Uterus (tissue), 4 donors: Measurements from ENCODE around the gene TLN1. TPM values are rescaled to one million over a fixed set of nuclear protein-coding genes. Genes with fewer than 3 reads are reported as not detected.
A peak's percentile ranks its signal among the peaks of the same experiment; 100 is the strongest.

Experiments used
- DNase-seq, 2 donors: peaks; one replicate each; pipeline ENCODE4 v3.0.0-alpha.2; 2019 to 2020
- H3K27ac ChIP-seq, 2 donors: fragments of 200-600 bp; sonication (generic); 1 replicate in 1 of 2; 2 replicates in 1 of 2; pipeline ENCODE4 v1.5.1; 2016 to 2018
- H3K27me3 ChIP-seq, 2 donors: fragments of 200-600 bp; sonication (generic); one replicate each; pipeline ENCODE4 v1.5.1; 2018 to 2019; ENCODE audit warnings: control low read depth in 1 of 2
- H3K36me3 ChIP-seq, 2 donors: fragments of 200-600 bp; sonication (generic); one replicate each; pipeline ENCODE4 v1.5.1; 2019; ENCODE audit warnings: control low read depth in 1 of 2
- H3K4me1 ChIP-seq, 2 donors: fragments of 200-600 bp; sonication (generic); one replicate each; pipeline ENCODE4 v1.5.1; 2018 to 2019; ENCODE audit warnings: control low read depth in 1 of 2
- H3K4me3 ChIP-seq, 2 donors: fragments of 200-600 bp; sonication (generic); 1 replicate in 1 of 2; 2 replicates in 1 of 2; pipeline ENCODE4 v1.5.1; 2018 to 2019; ENCODE audit warnings: mild to moderate bottlenecking in 1 of 2
- H3K9me3 ChIP-seq, 2 donors: fragments of 200-600 bp; sonication (generic); one replicate each; pipeline ENCODE4 v1.5.1; 2019; ENCODE audit warnings: control low read depth in 1 of 2
- POLR2A ChIP-seq, 2 donors: fragments of 450-650 bp; IDR thresholded peaks; one replicate each; pipeline ENCODE4 v1.6.1; 2016; ENCODE audit warnings: antibody characterized with exemption in 2 of 2, mild to moderate bottlenecking in 1 of 2, moderate library complexity in 1 of 2
- intact Hi-C: fragments of 100-400 bp; cut with DNase I; formaldehyde crosslinking; loops from one replicate; pipeline ENCODE4 v1.15.1; 2023; ENCODE audit warnings: low total_unique reads
- total RNA-seq, 4 donors: library from RNA; depleted of rRNA in 3 of 4; stranded (reverse); fragments of >200 nt in 3 of 4; gene quantifications; one replicate each; pipeline versions ENCODE4 v1.1.0 to v1.2.4, GENCODE V29; 2014 to 2023
- TF ChIP-seq, protein P1 (sequence below), 4 experiments: fragments of 200-600 bp in 2 of 4; fragments of 450-650 bp in 2 of 4; sonication (generic) in 2 of 4; IDR thresholded peaks; one replicate each; pipeline ENCODE4 v1.5.1; 2016 to 2019; ENCODE audit warnings: antibody characterized with exemption in 4 of 4, mild to moderate bottlenecking in 2 of 4, moderate library complexity in 1 of 4
- donor health status: DM: yes; HTN: yes; CAD: no.

The TLN1 gene
- total RNA-seq, 4 donors from 2014 or later, result 202 to 540 (median 281) TPM

DNA sequence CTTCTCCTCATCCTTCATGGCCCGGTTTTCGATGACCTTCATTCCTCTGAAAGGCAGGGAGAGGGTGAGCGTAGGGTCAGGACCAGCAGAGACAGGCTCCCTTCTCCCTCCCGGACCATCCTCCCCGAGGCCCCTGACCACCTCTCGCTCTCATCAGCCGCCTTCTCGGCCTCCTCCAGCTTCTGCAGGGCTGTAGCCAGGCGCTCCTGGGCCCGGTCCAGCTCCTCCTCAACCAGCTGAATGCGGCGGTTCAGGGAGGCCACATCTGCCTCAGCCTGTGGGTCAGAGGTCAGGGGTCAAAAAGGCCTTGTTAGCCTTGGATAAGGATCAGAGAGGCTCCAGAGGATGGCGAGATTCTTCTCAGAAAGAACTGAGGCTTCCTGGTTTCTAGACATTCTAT, 46.5 kb downstream of the TLN1 start:
- Histone ChIP-seq H3K4me1 (peaks cover 4 to 7% of the 10 kb centered on the region in 2 donors), H3K36me3 (no peaks in the 10 kb centered on the region), H3K9me3 (no peaks in the 10 kb centered on the region), H3K27me3 (no peaks in the 10 kb centered on the region), H3K4me3 (peak overlapping the region; percentile 57 to 71), H3K27ac (peak overlapping the region; percentile 93 to 98)
- no peak for DNase-seq
- intact Hi-C loops, result loop anchor here (5.0 kb wide), 1 partner anchor 42 kb away; no protein-coding TSS in a partner anchor
- no peak for TF ChIP-seq POLR2A (IDR thresholded peaks at IDR 0.05)
- TF ChIP-seq, protein P1, sequence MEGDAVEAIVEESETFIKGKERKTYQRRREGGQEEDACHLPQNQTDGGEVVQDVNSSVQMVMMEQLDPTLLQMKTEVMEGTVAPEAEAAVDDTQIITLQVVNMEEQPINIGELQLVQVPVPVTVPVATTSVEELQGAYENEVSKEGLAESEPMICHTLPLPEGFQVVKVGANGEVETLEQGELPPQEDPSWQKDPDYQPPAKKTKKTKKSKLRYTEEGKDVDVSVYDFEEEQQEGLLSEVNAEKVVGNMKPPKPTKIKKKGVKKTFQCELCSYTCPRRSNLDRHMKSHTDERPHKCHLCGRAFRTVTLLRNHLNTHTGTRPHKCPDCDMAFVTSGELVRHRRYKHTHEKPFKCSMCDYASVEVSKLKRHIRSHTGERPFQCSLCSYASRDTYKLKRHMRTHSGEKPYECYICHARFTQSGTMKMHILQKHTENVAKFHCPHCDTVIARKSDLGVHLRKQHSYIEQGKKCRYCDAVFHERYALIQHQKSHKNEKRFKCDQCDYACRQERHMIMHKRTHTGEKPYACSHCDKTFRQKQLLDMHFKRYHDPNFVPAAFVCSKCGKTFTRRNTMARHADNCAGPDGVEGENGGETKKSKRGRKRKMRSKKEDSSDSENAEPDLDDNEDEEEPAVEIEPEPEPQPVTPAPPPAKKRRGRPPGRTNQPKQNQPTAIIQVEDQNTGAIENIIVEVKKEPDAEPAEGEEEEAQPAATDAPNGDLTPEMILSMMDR (IDR thresholded peaks at IDR 0.05), result no peak

DNA sequence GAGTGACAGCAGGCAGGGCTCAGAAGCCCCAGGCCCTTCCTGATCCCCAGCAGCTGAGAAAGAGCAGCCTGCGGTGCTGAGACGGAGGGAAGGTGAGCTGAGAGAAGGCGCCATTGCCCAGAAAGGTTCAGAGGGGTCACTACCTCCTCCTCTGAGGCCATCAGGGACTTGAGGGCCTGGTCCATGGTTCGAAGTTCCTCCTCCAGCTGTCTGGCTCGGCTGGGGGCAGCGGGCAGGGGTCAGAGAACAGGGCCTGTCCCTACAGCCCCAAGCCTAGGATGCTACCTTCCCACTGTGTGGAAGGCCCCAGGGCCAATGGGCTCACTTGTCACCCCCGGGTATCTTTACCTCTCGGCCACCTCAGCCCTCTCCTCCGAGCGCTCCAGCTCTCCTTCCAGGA, 47.1 kb downstream of the TLN1 start:
- no peaks in the 10 kb centered on the region for H3K27me3 ChIP-seq
- intact Hi-C loops, result loop anchor here (5.0 kb wide), 1 partner anchor 42 kb away; no protein-coding TSS in a partner anchor
- peaks cover 4 to 7% of the 10 kb centered on the region in 2 donors for H3K4me1 ChIP-seq
- DNase-seq, result no peak
- peak overlapping the region in 1 of 2 donors; percentile 71 for H3K4me3 ChIP-seq
- TF ChIP-seq, protein P1 (IDR thresholded peaks at IDR 0.05), result no peak
- no peak for TF ChIP-seq POLR2A (IDR thresholded peaks at IDR 0.05)
- no peaks in the 10 kb centered on the region for H3K9me3 ChIP-seq
- no peaks in the 10 kb centered on the region for H3K36me3 ChIP-seq
- H3K27ac ChIP-seq, result peak overlapping the region; percentile 93 to 98

DNA sequence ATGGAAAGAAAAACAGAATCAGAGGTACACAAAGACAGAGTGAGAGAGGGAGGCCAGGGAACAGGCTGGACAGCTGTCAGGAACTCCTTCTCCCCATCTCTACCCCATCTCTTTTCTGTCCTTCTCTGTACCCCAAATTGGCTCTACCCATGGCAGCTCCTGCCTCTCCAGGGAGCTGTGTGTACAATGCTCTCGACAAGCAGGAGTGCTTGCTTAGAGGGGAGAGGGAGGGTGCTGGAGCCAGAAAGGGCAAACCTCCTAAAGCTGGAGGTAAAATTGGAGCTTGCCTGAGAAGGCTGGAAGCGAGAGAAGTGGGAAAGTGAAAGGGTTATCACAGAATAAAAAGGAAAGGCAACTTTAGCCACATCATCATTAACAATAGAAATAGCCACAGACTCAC, 48.7 kb downstream of the TLN1 start:
- intact Hi-C loops, result no loop called here
- H3K36me3 ChIP-seq, result no peaks in the 10 kb centered on the region
- no peak overlapping the region for H3K4me3 ChIP-seq
- H3K4me1 ChIP-seq, result peaks cover 4 to 7% of the 10 kb centered on the region in 2 donors
- TF ChIP-seq, protein P1 (IDR thresholded peaks at IDR 0.05), result no peak
- no peak for TF ChIP-seq POLR2A (IDR thresholded peaks at IDR 0.05)
- H3K27me3 ChIP-seq, result no peaks in the 10 kb centered on the region
- DNase-seq, result no peak
- peak overlapping the region; percentile 93 to 98 for H3K27ac ChIP-seq
- no peaks in the 10 kb centered on the region for H3K9me3 ChIP-seq

DNA sequence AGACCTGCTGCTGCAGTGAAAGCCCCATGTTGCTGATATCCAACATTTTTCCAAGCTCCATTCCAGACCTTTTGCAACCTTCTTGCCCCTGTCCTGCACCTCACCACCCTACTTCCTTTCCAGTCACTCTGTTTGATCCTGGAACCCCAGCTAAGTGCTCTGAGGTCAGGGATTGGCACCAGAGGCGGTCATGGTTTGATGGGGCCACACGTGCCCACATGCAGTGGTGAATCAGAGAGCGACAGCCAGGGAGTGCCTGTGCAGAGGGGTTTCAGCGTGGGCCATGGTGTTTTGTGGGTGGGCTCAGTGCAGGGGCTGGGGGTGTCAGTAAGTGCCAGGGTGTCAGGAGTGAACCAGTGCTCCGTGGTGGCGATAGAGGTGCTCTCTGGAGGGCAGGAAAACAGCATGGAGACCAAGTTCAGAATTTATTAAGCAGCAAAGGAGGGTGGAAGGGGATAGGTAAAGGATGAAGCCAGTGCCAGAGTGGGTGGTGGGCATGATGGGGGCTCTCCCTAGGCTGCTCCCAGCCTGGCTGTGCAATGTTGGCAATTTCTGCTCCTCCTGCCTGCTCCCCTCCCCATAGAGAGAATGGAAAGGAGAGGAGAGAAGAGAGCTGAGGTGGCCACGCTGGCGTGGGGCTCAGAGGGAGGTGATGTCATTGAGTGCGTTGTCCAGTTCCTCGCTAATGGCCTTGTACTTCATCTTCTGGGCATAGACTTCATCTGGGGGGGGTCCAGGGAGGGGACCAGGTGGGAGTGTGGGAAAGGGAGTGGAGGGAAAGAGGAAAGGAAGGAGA, 49.3 kb downstream of the TLN1 start:
- Histone ChIP-seq H3K27ac (peak overlapping the region; percentile 93 to 98), H3K4me1 (peaks cover 4 to 7% of the 10 kb centered on the region in 2 donors), H3K4me3 (no peak overlapping the region), H3K36me3 (no peaks in the 10 kb centered on the region), H3K9me3 (no peaks in the 10 kb centered on the region), H3K27me3 (no peaks in the 10 kb centered on the region)
- intact Hi-C loops, result no loop called here
- no peak for DNase-seq
- no peak for TF ChIP-seq POLR2A (IDR thresholded peaks at IDR 0.05)
- TF ChIP-seq, protein P1 (IDR thresholded peaks at IDR 0.05), result no peak

DNA sequence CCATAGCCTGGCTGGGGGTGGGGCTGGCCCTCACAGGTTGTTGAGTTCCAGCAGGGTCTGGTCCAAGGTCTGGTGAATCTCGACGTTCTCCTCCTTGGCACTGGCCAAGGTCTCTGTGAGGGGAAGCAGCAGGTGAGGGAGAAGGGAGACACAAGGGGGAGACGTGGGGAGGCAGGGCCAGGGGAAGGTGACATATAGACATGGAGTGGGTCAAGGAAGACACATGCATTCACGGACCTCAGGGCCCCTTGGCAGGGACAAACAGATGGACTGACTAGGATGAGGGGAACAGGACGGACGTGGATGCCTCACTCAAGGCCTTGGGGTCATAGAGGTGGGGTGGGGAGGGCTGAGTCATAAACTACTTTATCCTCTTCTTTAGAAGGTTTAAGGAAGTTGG, 49.9 kb downstream of the TLN1 start:
- intact Hi-C loops, result no loop called here
- Histone ChIP-seq H3K27me3 (no peaks in the 10 kb centered on the region), H3K36me3 (no peaks in the 10 kb centered on the region), H3K4me3 (no peak overlapping the region), H3K4me1 (peaks cover 4 to 7% of the 10 kb centered on the region in 2 donors), H3K27ac (peak overlapping the region in 1 of 2 donors; percentile 22), H3K9me3 (no peaks in the 10 kb centered on the region)
- no peak for TF ChIP-seq POLR2A (IDR thresholded peaks at IDR 0.05)
- TF ChIP-seq, protein P1 (IDR thresholded peaks at IDR 0.05), result no peak
- no peak for DNase-seq
